ENCODE data around the gene ZNF664.

DNA sequence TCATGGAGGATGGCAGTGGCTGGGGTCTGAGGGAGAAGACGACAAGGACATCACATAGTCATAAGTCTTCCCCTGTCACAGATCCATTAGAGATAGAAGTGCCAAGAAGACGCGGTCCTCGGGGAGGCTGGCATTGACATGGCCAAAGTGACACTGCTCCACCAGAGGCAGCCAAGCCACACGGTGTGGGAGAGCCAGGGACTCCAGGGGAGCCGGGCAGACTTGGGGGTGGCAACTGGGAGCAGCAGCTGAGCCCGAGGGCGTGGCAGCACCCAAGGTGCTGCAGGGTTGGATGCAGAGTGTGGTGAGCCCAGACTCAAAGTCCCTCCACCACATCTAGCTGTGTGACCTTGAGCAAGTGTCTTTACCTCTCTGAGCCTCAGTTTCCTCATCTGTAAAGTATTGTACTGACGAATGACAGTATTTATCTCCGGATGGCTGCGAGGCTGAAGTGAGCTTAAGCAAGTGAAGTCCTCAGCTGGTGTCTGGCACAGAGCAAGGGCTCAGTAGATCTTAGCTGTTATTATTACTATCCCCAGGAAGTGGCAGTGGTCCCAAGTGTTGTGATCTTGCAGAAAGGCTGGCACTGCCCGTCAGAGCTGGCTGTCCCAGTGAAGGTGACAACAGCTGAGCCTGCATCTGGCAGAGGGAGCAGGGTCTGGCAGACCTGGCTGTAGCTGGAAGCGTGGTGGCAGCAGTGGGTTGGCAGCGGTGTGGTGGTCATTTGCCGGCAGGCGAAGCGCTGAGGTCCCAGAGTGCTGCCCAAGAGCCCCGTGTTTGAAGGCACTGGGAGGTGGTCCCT, 54.9 kb downstream of the ZNF664 start:
- TF ChIP-seq EZH2 (IDR thresholded peaks at IDR 0.05) (no peak), EGR1 (IDR thresholded peaks at IDR 0.05; ENCODE audit: low read depth) (no peak), POLR2A (IDR thresholded peaks at IDR 0.05; ENCODE audit: borderline replicate concordance, extremely low read depth, insufficient read depth, insufficient read length) (no peak), SIN3A (IDR thresholded peaks at IDR 0.05; ENCODE audit: low read depth) (no peak), CEBPB (IDR thresholded peaks at IDR 0.05; ENCODE audit: low read depth) (no peak), FOSL1 (IDR thresholded peaks at IDR 0.05; ENCODE audit: low read depth) (no peak), CBX3 (IDR thresholded peaks at IDR 0.05; ENCODE audit: low read depth) (no peak), TCF7L2 (IDR thresholded peaks at IDR 0.05; ENCODE audit: borderline replicate concordance, extremely low read depth, insufficient read depth, insufficient read length) (no peak), POLR2AphosphoS5 (IDR thresholded peaks at IDR 0.05; ENCODE audit: low read depth, low read length) (no peak), ZFX (IDR thresholded peaks at IDR 0.05) (no peak)
- TF ChIP-seq, protein P1, sequence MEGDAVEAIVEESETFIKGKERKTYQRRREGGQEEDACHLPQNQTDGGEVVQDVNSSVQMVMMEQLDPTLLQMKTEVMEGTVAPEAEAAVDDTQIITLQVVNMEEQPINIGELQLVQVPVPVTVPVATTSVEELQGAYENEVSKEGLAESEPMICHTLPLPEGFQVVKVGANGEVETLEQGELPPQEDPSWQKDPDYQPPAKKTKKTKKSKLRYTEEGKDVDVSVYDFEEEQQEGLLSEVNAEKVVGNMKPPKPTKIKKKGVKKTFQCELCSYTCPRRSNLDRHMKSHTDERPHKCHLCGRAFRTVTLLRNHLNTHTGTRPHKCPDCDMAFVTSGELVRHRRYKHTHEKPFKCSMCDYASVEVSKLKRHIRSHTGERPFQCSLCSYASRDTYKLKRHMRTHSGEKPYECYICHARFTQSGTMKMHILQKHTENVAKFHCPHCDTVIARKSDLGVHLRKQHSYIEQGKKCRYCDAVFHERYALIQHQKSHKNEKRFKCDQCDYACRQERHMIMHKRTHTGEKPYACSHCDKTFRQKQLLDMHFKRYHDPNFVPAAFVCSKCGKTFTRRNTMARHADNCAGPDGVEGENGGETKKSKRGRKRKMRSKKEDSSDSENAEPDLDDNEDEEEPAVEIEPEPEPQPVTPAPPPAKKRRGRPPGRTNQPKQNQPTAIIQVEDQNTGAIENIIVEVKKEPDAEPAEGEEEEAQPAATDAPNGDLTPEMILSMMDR (IDR thresholded peaks at IDR 0.05 in 2 of 3, conservative IDR thresholded peaks at IDR 0.05 in 1 of 3; ENCODE audit: borderline replicate concordance in 1 of 3, insufficient read depth in 1 of 3, low read depth in 2 of 3, low read length in 2 of 3), result no peak
- TF ChIP-seq, protein P2, sequence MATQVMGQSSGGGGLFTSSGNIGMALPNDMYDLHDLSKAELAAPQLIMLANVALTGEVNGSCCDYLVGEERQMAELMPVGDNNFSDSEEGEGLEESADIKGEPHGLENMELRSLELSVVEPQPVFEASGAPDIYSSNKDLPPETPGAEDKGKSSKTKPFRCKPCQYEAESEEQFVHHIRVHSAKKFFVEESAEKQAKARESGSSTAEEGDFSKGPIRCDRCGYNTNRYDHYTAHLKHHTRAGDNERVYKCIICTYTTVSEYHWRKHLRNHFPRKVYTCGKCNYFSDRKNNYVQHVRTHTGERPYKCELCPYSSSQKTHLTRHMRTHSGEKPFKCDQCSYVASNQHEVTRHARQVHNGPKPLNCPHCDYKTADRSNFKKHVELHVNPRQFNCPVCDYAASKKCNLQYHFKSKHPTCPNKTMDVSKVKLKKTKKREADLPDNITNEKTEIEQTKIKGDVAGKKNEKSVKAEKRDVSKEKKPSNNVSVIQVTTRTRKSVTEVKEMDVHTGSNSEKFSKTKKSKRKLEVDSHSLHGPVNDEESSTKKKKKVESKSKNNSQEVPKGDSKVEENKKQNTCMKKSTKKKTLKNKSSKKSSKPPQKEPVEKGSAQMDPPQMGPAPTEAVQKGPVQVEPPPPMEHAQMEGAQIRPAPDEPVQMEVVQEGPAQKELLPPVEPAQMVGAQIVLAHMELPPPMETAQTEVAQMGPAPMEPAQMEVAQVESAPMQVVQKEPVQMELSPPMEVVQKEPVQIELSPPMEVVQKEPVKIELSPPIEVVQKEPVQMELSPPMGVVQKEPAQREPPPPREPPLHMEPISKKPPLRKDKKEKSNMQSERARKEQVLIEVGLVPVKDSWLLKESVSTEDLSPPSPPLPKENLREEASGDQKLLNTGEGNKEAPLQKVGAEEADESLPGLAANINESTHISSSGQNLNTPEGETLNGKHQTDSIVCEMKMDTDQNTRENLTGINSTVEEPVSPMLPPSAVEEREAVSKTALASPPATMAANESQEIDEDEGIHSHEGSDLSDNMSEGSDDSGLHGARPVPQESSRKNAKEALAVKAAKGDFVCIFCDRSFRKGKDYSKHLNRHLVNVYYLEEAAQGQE (IDR thresholded peaks at IDR 0.05; ENCODE audit: low read depth), result no peak
- TF ChIP-seq, protein P3, sequence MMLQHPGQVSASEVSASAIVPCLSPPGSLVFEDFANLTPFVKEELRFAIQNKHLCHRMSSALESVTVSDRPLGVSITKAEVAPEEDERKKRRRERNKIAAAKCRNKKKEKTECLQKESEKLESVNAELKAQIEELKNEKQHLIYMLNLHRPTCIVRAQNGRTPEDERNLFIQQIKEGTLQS (IDR thresholded peaks at IDR 0.05), result no peak
- TF ChIP-seq, protein P4, sequence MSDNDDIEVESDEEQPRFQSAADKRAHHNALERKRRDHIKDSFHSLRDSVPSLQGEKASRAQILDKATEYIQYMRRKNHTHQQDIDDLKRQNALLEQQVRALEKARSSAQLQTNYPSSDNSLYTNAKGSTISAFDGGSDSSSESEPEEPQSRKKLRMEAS (IDR thresholded peaks at IDR 0.05), result no peak

All from HCT116 (cell line).